ENCODE data around the gene CEMIP.

CEMIP gene

GRCh38 chr15:80989518-80990478 is 210.6 kb downstream of the CEMIP start, which contains the start of gene MESD:
TSS of gene MESD (minus strand) at chr15:80989819. CDS start at chr15:80989791, 28 bp downstream.
- no peak for TF ChIP-seq CTCF (IDR thresholded peaks at IDR 0.05; ENCODE audit: control extremely low read depth, extremely low read depth, low read depth, missing control alignments)
- CTCF ChIA-PET: interaction anchor here (1.3 to 2.2 kb wide), 2 partner anchors 12 to 276 kb away, joined by 3 to 11 read pairs; no protein-coding TSS in a partner anchor
- DNase-seq (ENCODE audit: extremely low spot score): peak; percentile 99
- POLR2A ChIA-PET: no interaction called here

GRCh38 chr15:80990955-80991354 is 211.8 kb downstream of the CEMIP start:
- POLR2A ChIA-PET: no interaction called here
- no peak for DNase-seq (ENCODE audit: extremely low spot score)
- no peak for TF ChIP-seq CTCF (IDR thresholded peaks at IDR 0.05; ENCODE audit: control extremely low read depth, extremely low read depth, low read depth, missing control alignments)
- CTCF ChIA-PET: interaction anchor here (1.0 to 1.7 kb wide), 7 partner anchors 11 to 311 kb away, joined by 3 to 6 read pairs (median 3); no protein-coding TSS in a partner anchor

- ChIA-PET CTCF (interaction anchor here (1.0 to 1.7 kb wide), 7 partner anchors 10 to 310 kb away, joined by 3 to 6 read pairs (median 3); no protein-coding TSS in a partner anchor), POLR2A (no interaction called here)
- no peak for TF ChIP-seq CTCF (IDR thresholded peaks at IDR 0.05; ENCODE audit: control extremely low read depth, extremely low read depth, low read depth, missing control alignments)
- DNase-seq (ENCODE audit: extremely low spot score): no peak
Observed at GRCh38 chr15:80991421-80991820, 212.3 kb downstream of the CEMIP start.

DNA sequence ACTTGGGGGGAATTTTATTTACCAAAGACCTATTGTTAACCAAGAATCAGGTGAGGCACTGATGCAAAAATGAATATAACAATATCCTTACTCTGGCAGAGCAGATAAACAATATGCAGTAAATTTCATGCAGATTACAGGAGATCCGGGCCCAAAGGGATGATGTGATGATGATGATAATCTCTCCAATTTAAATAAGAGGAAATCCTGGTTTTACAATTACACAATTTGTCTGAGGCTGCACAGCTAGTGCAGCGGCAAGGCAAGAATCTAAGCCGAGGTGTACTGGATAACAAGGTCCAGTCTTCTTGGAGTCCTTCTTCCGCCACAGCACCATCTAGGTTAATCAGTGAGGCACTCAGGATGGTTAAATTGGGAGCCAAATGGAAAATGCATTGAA is 212.8 kb downstream of the CEMIP start:
- TF ChIP-seq CTCF (IDR thresholded peaks at IDR 0.05; ENCODE audit: control extremely low read depth, extremely low read depth, low read depth, missing control alignments): no peak
- DNase-seq (ENCODE audit: extremely low spot score): no peak
- ChIA-PET CTCF (interaction anchor here (1.0 to 1.7 kb wide), 6 partner anchors 21 to 310 kb away, joined by 3 to 9 read pairs (median 4); no protein-coding TSS in a partner anchor), POLR2A (no interaction called here)

GRCh38 chr15:80992441-80992840 is 213.3 kb downstream of the CEMIP start:
- POLR2A ChIA-PET: no interaction called here
- CTCF ChIA-PET: interaction anchor here (1.0 to 1.7 kb wide), 3 partner anchors 21 to 274 kb away, joined by 3 to 9 read pairs (median 4); no protein-coding TSS in a partner anchor
- TF ChIP-seq CTCF (IDR thresholded peaks at IDR 0.05; ENCODE audit: control extremely low read depth, extremely low read depth, low read depth, missing control alignments): no peak
- DNase-seq (ENCODE audit: extremely low spot score): no peak

GRCh38 chr15:80996247-80996646 is 217.1 kb downstream of the CEMIP start:
- peak; percentile 43 for TF ChIP-seq CTCF (IDR thresholded peaks at IDR 0.05; ENCODE audit: control extremely low read depth, extremely low read depth, low read depth, missing control alignments)
- CTCF ChIA-PET: interaction anchor here (2.8 kb wide), 1 partner anchor 270 kb away, joined by 22 read pairs; no protein-coding TSS in a partner anchor
- DNase-seq (ENCODE audit: extremely low spot score): no peak
- POLR2A ChIA-PET: no interaction called here

Measured in GM10248 (cell line).